NCI-H748 (cell line): ENCODE data around the gene TBC1D24.
"Not testable (repeated sequence)": the region's sequence is repeated elsewhere in the genome, so short reads cannot be mapped to it uniquely, and the experiment has no call there.

Source experiments
- DNase-seq: peaks from one replicate; lab custom pipeline; 2025; ENCODE audit not compliant: unreplicated experiment; lab: John Stamatoyannopoulos, UW

The TBC1D24 gene

GRCh38 chr16:2474877-2475412, at the start of gene TBC1D24:
TSS of gene TBC1D24 (plus strand) at chr16:2475127. CDS start at chr16:2496149, 21,022 bp downstream.
- DNase-seq: peak; percentile 78

- DNase-seq: no peak
Measured at GRCh38 chr16:2425825-2426430, 49.0 kb upstream of the TBC1D24 start.

- DNase-seq: no peak
Measured at GRCh38 chr16:2426941-2427361, 48.0 kb upstream of the TBC1D24 start.

- DNase-seq: no peak
Measured at GRCh38 chr16:2427526-2427925, 47.4 kb upstream of the TBC1D24 start.

GRCh38 chr16:2428051-2428783, 46.7 kb upstream of the TBC1D24 start:
- DNase-seq: peak; percentile 40

- DNase-seq: no peak
Measured at GRCh38 chr16:2428784-2429033, 46.2 kb upstream of the TBC1D24 start.

- peak; percentile 94 for DNase-seq
Measured at GRCh38 chr16:2429034-2429770, 45.7 kb upstream of the TBC1D24 start, which contains the start of gene CCNF. TSS of gene CCNF (plus strand) at chr16:2429447. CDS start at chr16:2429482, 35 bp downstream.

- DNase-seq: peak; percentile 31
Measured at GRCh38 chr16:2429771-2430663, 44.9 kb upstream of the TBC1D24 start.

- DNase-seq: no peak
Measured at GRCh38 chr16:2432286-2432685, 42.6 kb upstream of the TBC1D24 start.

- no peak for DNase-seq
Measured at GRCh38 chr16:2432801-2433505, 42.0 kb upstream of the TBC1D24 start.

- not testable (repeated sequence) for DNase-seq
Measured at GRCh38 chr16:2435236-2435635, 39.7 kb upstream of the TBC1D24 start.

- no peak for DNase-seq
Measured at GRCh38 chr16:2436110-2436509, 38.8 kb upstream of the TBC1D24 start.

GRCh38 chr16:2437032-2437790, 37.7 kb upstream of the TBC1D24 start:
- no peak for DNase-seq

- no peak for DNase-seq
Measured at GRCh38 chr16:2438121-2438520, 36.8 kb upstream of the TBC1D24 start.

GRCh38 chr16:2439598-2439997, 35.3 kb upstream of the TBC1D24 start:
- DNase-seq: no peak

- not testable (repeated sequence) for DNase-seq
Measured at GRCh38 chr16:2441143-2441804, 33.7 kb upstream of the TBC1D24 start.

- no peak for DNase-seq
Measured at GRCh38 chr16:2443555-2443954, 31.4 kb upstream of the TBC1D24 start.

- no peak for DNase-seq
Measured at GRCh38 chr16:2447920-2448583, 26.9 kb upstream of the TBC1D24 start.
